Testis (tissue), 3 donors: Measurements from ENCODE around the gene FRS2. TPM values are rescaled to one million over a fixed set of nuclear protein-coding genes. Genes with fewer than 3 reads are reported as not detected.

ENCODE experiments used
- DNase-seq: peaks from one replicate; pipeline ENCODE4 v3.0.0-alpha.2; 2019
- H3K27ac ChIP-seq, 2 donors: fragments of 200-600 bp; sonication (generic); one replicate each; pipeline ENCODE4 v1.5.1; 2019
- H3K27me3 ChIP-seq: fragments of 200-600 bp; sonication (generic); one replicate; pipeline ENCODE4 v1.5.1; 2019
- H3K36me3 ChIP-seq: fragments of 200-600 bp; sonication (generic); one replicate; pipeline ENCODE4 v1.5.1; 2017; ENCODE audit warnings: low read depth; ENCODE audit errors: missing control alignments
- H3K4me1 ChIP-seq: fragments of 200-600 bp; sonication (generic); one replicate; pipeline ENCODE4 v1.5.1; 2019
- H3K4me3 ChIP-seq, 2 donors: fragments of 200-600 bp; sonication (generic); one replicate each; pipeline ENCODE4 v1.5.1; 2017 to 2019
- H3K9me3 ChIP-seq: fragments of 200-600 bp; sonication (generic); one replicate; pipeline ENCODE4 v1.5.1; 2017
- POLR2A ChIP-seq: fragments of 450-650 bp; IDR thresholded peaks from one replicate; pipeline ENCODE4 v1.6.1; 2017; ENCODE audit warnings: antibody characterized with exemption, mild to moderate bottlenecking, moderate library complexity
- WGBS, 2 donors: methylation state at CpG; one replicate each; pipeline ENCODE4 v1.1.5; 2018; 5-methylcytosine and 5-hydroxymethylcytosine counted together
- intact Hi-C: fragments of 100-400 bp; cut with DNase I; formaldehyde crosslinking; loops from one replicate; pipeline ENCODE4 v1.15.1; 2023; ENCODE audit warnings: low total_unique reads
- polyA plus RNA-seq: library from polyadenylated mRNA; stranded (reverse); fragments of 350-450 nt; fragmentation: Illumina TruSeq; extraction: RNeasy Lipid Tissue Mini Kit (QIAGEN cat#74804); gene quantifications from one replicate; pipeline ENCODE4 v1.2.3, GENCODE V29; 2014; ENCODE audit warnings: low read depth, low replicate concordance; ENCODE audit not compliant: insufficient read depth
- total RNA-seq, 2 donors: library from RNA; depleted of rRNA; stranded (reverse); fragments of >200 nt; gene quantifications; one replicate each; pipeline ENCODE4 v1.2.3, GENCODE V29; 2016
- TF ChIP-seq, protein P1 (sequence below), 3 experiments: fragments of 450-650 bp in 2 of 3; fragments of 200-600 bp in 1 of 3; sonication (generic) in 1 of 3; IDR thresholded peaks; one replicate each; pipeline ENCODE4 v1.5.1; 2016 to 2019; ENCODE audit warnings: antibody characterized with exemption in 3 of 3, mild to moderate bottlenecking in 2 of 3, moderate library complexity in 1 of 3

Gene FRS2
- total and polyA plus RNA-seq, 3 donors from 2014 or later, result 21.6 to 47.8 (median 38.3) TPM

- intact Hi-C loops, result no loop called here
- H3K27me3 ChIP-seq, result no peaks in the 10 kb centered on the region
- DNase-seq, result no peak
- no peak overlapping the region for H3K27ac ChIP-seq
- 61 to 70% methylated on average over 4 of the region's 4 CpGs for WGBS, 2 donors
- H3K36me3 ChIP-seq, result no peaks in the 10 kb centered on the region
- TF ChIP-seq, protein P1, sequence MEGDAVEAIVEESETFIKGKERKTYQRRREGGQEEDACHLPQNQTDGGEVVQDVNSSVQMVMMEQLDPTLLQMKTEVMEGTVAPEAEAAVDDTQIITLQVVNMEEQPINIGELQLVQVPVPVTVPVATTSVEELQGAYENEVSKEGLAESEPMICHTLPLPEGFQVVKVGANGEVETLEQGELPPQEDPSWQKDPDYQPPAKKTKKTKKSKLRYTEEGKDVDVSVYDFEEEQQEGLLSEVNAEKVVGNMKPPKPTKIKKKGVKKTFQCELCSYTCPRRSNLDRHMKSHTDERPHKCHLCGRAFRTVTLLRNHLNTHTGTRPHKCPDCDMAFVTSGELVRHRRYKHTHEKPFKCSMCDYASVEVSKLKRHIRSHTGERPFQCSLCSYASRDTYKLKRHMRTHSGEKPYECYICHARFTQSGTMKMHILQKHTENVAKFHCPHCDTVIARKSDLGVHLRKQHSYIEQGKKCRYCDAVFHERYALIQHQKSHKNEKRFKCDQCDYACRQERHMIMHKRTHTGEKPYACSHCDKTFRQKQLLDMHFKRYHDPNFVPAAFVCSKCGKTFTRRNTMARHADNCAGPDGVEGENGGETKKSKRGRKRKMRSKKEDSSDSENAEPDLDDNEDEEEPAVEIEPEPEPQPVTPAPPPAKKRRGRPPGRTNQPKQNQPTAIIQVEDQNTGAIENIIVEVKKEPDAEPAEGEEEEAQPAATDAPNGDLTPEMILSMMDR (IDR thresholded peaks at IDR 0.05), result no peak
- TF ChIP-seq POLR2A, result no peak
- peaks cover 4% of the 10 kb centered on the region for H3K4me1 ChIP-seq
- H3K9me3 ChIP-seq, result no peaks in the 10 kb centered on the region
- no peak overlapping the region for H3K4me3 ChIP-seq
Observed at GRCh38 chr12:69579029-69579428, 108.8 kb downstream of the FRS2 start.

DNA sequence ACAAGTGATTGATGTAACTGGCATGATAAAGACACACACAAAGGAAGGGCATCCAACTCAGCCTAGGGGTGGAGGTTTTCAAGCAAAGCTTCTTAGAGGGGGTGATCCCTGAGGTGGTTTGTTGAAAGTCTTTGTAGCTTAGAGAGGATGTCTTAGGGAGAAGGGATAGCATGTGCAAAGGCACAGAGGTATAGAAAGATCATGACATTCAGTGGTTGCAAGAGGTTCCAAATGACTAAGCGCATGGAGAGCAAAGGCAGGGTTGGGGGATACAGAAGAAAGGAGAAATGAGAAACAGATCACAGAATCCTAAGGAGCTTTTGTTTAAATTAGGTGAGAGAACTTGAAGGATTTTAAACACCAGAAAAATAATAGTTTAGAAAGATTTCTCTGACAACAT, 109.9 kb downstream of the FRS2 start:
- no peak for TF ChIP-seq POLR2A
- TF ChIP-seq, protein P1 (IDR thresholded peaks at IDR 0.05), result no peak
- intact Hi-C loops, result no loop called here
- WGBS, 2 donors, result 96 to 97% methylated on average over 1 of the region's 1 CpG

DNA sequence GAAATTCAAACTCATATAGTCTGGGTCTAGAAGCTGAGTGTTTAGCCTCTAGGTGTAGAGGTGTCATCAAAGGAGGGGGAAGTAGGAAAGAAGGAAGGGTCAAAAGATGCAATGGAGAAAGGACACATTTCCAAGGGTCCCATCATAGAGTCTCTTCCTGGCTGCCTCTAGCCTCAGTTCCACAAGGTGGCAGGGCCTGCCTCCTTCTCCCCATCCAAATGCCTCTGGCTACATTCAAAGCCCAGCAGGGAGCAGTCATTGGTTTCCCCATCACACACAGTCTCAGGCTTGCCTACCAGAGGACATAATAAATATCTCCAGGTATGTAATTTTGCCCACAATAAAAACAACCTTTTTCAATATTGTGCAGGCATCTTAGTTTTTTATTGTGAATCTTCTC, 113.0 kb downstream of the FRS2 start:
- peaks cover 4% of the 10 kb centered on the region for H3K4me1 ChIP-seq
- no peak overlapping the region for H3K4me3 ChIP-seq
- no peak overlapping the region for H3K27ac ChIP-seq
- no peaks in the 10 kb centered on the region for H3K36me3 ChIP-seq
- intact Hi-C loops, result no loop called here
- no peak for DNase-seq
- H3K9me3 ChIP-seq, result no peaks in the 10 kb centered on the region
- no peak for TF ChIP-seq POLR2A
- TF ChIP-seq, protein P1 (IDR thresholded peaks at IDR 0.05), result no peak
- no peaks in the 10 kb centered on the region for H3K27me3 ChIP-seq

More for the DNA sequence above, 109.9 kb downstream of the FRS2 start:
- peaks cover 4% of the 10 kb centered on the region for H3K4me1 ChIP-seq
- DNase-seq, result no peak
- no peaks in the 10 kb centered on the region for H3K9me3 ChIP-seq
- H3K4me3 ChIP-seq, result no peak overlapping the region
- H3K36me3 ChIP-seq, result no peaks in the 10 kb centered on the region
- H3K27me3 ChIP-seq, result no peaks in the 10 kb centered on the region
- no peak overlapping the region for H3K27ac ChIP-seq

GRCh38 chr12:69585189-69586062, 115.2 kb downstream of the FRS2 start, which contains the start of gene CCT2:
Gene CCT2 (plus strand): TSS chr12:69585459. CDS start chr12:69585522, 63 bp downstream.
- Histone ChIP-seq H3K9me3 (no peaks in the 10 kb centered on the region), H3K27me3 (no peaks in the 10 kb centered on the region), H3K36me3 (no peaks in the 10 kb centered on the region), H3K4me1 (peaks cover 4% of the 10 kb centered on the region), H3K4me3 (peak within 1 kb of the TSS; percentile 81 to 82), H3K27ac (peak within 1 kb of the TSS; percentile 60 to 84)
- peak; percentile 99 for DNase-seq
- intact Hi-C loops, result no loop called here
- TF ChIP-seq, protein P1 (IDR thresholded peaks at IDR 0.05), result no peak
- no peak for TF ChIP-seq POLR2A
- 0% methylated on average over 38 to 61 of the region's 63 CpGs for WGBS, 2 donors

GRCh38 chr12:69588527-69588926, 118.3 kb downstream of the FRS2 start:
- TF ChIP-seq, protein P1 (IDR thresholded peaks at IDR 0.05), result no peak
- TF ChIP-seq POLR2A, result no peak
- WGBS, 2 donors, result 94 to 96% methylated on average over 4 of the region's 4 CpGs
- H3K27me3 ChIP-seq, result no peaks in the 10 kb centered on the region
- H3K27ac ChIP-seq, result no peak overlapping the region
- H3K9me3 ChIP-seq, result no peaks in the 10 kb centered on the region
- no peaks in the 10 kb centered on the region for H3K4me1 ChIP-seq
- no peaks in the 10 kb centered on the region for H3K36me3 ChIP-seq
- DNase-seq, result no peak
- intact Hi-C loops, result no loop called here
- H3K4me3 ChIP-seq, result no peak overlapping the region
